GM18517 (cell line): Measurements from ENCODE around the gene TCF15.

ENCODE experiments used
- ATAC-seq: cut with Tn5 transposase; IDR thresholded peaks from one replicate; pipeline ENCODE4 v1.9.1; 2021; ENCODE audit warnings: mild to moderate bottlenecking, moderate library complexity; ENCODE audit not compliant: unreplicated experiment

The TCF15 gene

GRCh38 chr20:610130-611046, at the start of gene TCF15:
TCF15 (minus strand) TSS chr20:610309; CDS start chr20:610237, 72 bp downstream.
- no peak for ATAC-seq

- ATAC-seq = no peak
Observed at GRCh38 chr20:658731-659291, 48.7 kb upstream of the TCF15 start.

- no peak for ATAC-seq
Observed at GRCh38 chr20:658202-658601, 48.1 kb upstream of the TCF15 start.

GRCh38 chr20:655726-656624, 45.9 kb upstream of the TCF15 start:
- no peak for ATAC-seq

- no peak for ATAC-seq
Observed at GRCh38 chr20:654417-654750, 44.3 kb upstream of the TCF15 start.

GRCh38 chr20:653590-654416, 43.7 kb upstream of the TCF15 start:
- ATAC-seq = no peak

- ATAC-seq = peak; percentile 71
Observed at GRCh38 chr20:653110-653589, 43.0 kb upstream of the TCF15 start, which contains the start of gene SRXN1. SRXN1 (minus strand) TSS chr20:653200; CDS start chr20:653185, 15 bp downstream.

GRCh38 chr20:652615-653109, 42.6 kb upstream of the TCF15 start:
- ATAC-seq = no peak

GRCh38 chr20:651713-652614, 41.9 kb upstream of the TCF15 start:
- no peak for ATAC-seq

GRCh38 chr20:650954-651353, 40.8 kb upstream of the TCF15 start:
- ATAC-seq = no peak

- ATAC-seq = no peak
Observed at GRCh38 chr20:650281-650680, 40.2 kb upstream of the TCF15 start.

GRCh38 chr20:647479-648019, 37.4 kb upstream of the TCF15 start:
- ATAC-seq = no peak

- ATAC-seq = no peak
Observed at GRCh38 chr20:646868-647233, 36.7 kb upstream of the TCF15 start.

- no peak for ATAC-seq
Observed at GRCh38 chr20:646107-646867, 36.2 kb upstream of the TCF15 start.

GRCh38 chr20:645318-646106, 35.4 kb upstream of the TCF15 start:
- ATAC-seq = peak; percentile 63

- ATAC-seq = no peak
Observed at GRCh38 chr20:644692-645317, 34.7 kb upstream of the TCF15 start.
